Astrocyte (in vitro differentiated cells and primary cell): ENCODE data around the gene SHROOM3.

Experiments
- CTCF ChIP-seq: IDR thresholded peaks from 2 replicates; pipeline ENCODE4 v1.5.1; 2011; ENCODE audit warnings: low read depth, mild to moderate bottlenecking, inconsistent platforms, low read length, moderate library complexity; ENCODE audit not compliant: insufficient read depth
- EZH2 ChIP-seq: IDR thresholded peaks from 2 replicates; pipeline ENCODE4 v1.6.1; 2012; ENCODE audit warnings: mild to moderate bottlenecking, low read length, inconsistent platforms; ENCODE audit not compliant: insufficient read depth

- TF ChIP-seq CTCF (no peak), EZH2 (no peak)
Observed at GRCh38 chr4:76787898-76788297, 352.9 kb downstream of the SHROOM3 start.
